ENCODE results near the gene ENDOV.

ENDOV gene

GRCh38 chr17:80372922-80373570, 41.9 kb upstream of the ENDOV start:
- no peak for TF ChIP-seq CTCF (IDR thresholded peaks at IDR 0.05; ENCODE audit: low read depth, low read length)
- H3K27ac ChIP-seq: peak overlapping the region; percentile 16; the same call in 1 of the 2 replicates
- no peaks in the 10 kb centered on the region for H3K9me3 ChIP-seq (ENCODE audit: severe bottlenecking)
- no peaks in the 10 kb centered on the region for H3K27me3 ChIP-seq (ENCODE audit: insufficient read depth, low read depth, severe bottlenecking)
- DNase-seq: no peak
- peaks cover 86% of the 10 kb centered on the region for H3K36me3 ChIP-seq
- no peak overlapping the region for H3K4me3 ChIP-seq (ENCODE audit: low read depth, low read length)

GRCh38 chr17:80374039-80374731, 40.8 kb upstream of the ENDOV start:
- Histone ChIP-seq H3K27ac (peak overlapping the region; percentile 62), H3K4me3 (ENCODE audit: low read depth, low read length) (no peak overlapping the region), H3K9me3 (ENCODE audit: severe bottlenecking) (no peaks in the 10 kb centered on the region), H3K36me3 (peaks cover 86% of the 10 kb centered on the region), H3K27me3 (ENCODE audit: insufficient read depth, low read depth, severe bottlenecking) (no peaks in the 10 kb centered on the region)
- TF ChIP-seq CTCF (IDR thresholded peaks at IDR 0.05; ENCODE audit: low read depth, low read length): no peak
- DNase-seq: no peak

GRCh38 chr17:80374732-80375585, 40.0 kb upstream of the ENDOV start:
- DNase-seq: peak; percentile 46
- TF ChIP-seq CTCF (IDR thresholded peaks at IDR 0.05; ENCODE audit: low read depth, low read length): no peak
- Histone ChIP-seq H3K27ac (peak overlapping the region; percentile 62), H3K36me3 (peaks cover 86% of the 10 kb centered on the region), H3K27me3 (ENCODE audit: insufficient read depth, low read depth, severe bottlenecking) (no peaks in the 10 kb centered on the region), H3K9me3 (ENCODE audit: severe bottlenecking) (no peaks in the 10 kb centered on the region), H3K4me3 (ENCODE audit: low read depth, low read length) (no peak overlapping the region)

GRCh38 chr17:80376531-80376930, 38.4 kb upstream of the ENDOV start:
- Histone ChIP-seq H3K36me3 (peaks cover 86% of the 10 kb centered on the region), H3K27me3 (ENCODE audit: insufficient read depth, low read depth, severe bottlenecking) (no peaks in the 10 kb centered on the region), H3K9me3 (ENCODE audit: severe bottlenecking) (no peaks in the 10 kb centered on the region), H3K27ac (no peak overlapping the region), H3K4me3 (ENCODE audit: low read depth, low read length) (no peak overlapping the region)
- DNase-seq: no peak
- no peak for TF ChIP-seq CTCF (IDR thresholded peaks at IDR 0.05; ENCODE audit: low read depth, low read length)

GRCh38 chr17:80377798-80378197, 37.2 kb upstream of the ENDOV start:
- Histone ChIP-seq H3K4me3 (ENCODE audit: low read depth, low read length) (no peak overlapping the region), H3K27ac (no peak overlapping the region), H3K9me3 (ENCODE audit: severe bottlenecking) (no peaks in the 10 kb centered on the region), H3K36me3 (peaks cover 83% of the 10 kb centered on the region), H3K27me3 (ENCODE audit: insufficient read depth, low read depth, severe bottlenecking) (no peaks in the 10 kb centered on the region)
- no peak for DNase-seq
- TF ChIP-seq CTCF (IDR thresholded peaks at IDR 0.05; ENCODE audit: low read depth, low read length): no peak
